GM19035 (cell line): ENCODE measurements around the gene DCTN5.

Experiments
- ATAC-seq: cut with Tn5 transposase; IDR thresholded peaks from one replicate; pipeline ENCODE4 v1.9.1; 2021; ENCODE audit not compliant: unreplicated experiment

DCTN5 gene

DNA sequence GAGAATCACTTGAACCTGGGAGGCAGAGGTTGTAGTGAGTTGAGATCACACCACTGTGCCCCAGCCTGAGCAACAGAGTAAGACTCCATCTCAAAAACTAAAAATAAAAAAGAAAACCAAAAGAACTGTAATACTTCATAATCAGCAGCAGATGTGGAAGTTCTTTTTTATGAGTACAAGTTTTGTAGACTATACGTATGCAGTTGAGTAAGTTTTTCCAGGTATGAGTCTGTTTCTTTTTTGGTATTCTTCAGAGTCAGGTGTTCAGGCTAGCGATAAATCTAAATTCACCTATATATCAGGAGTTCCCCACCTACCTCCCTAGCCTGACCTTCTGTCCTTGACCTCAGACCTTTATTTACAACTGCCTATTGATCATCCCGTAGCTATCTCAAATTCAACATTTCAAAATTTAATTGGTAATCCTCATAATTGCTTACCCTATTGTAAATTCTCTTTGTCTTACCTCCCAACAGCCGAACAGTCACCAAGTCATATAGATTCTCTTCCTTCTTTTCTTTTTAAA, 10.7 kb downstream of the DCTN5 start:
- peak; percentile 53 for ATAC-seq

DNA sequence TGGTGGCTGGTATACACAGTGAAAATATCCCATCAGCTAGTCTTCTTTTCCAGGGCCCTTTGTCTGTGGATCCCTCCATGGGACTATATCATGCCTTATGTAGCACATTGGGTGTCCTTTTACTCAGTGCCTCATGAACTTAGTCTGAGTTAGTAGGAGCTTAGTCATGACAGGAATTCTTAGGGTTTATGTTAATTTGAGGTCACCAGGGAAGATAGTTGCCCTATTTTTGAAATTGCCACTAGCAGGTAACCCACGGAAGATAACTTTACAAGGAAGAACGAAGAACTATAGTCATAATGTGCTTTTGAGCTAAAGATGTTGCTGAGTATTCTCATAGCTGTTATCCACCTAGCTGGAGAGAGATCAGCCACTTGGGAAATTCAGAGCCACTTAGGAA, 22.7 kb downstream of the DCTN5 start:
- ATAC-seq: no peak

- no peak for ATAC-seq
Measured at GRCh38 chr16:23666571-23667354, 25.5 kb downstream of the DCTN5 start.

- ATAC-seq: no peak
Measured at GRCh38 chr16:23667355-23667659, 26.0 kb downstream of the DCTN5 start.

- ATAC-seq: no peak
Measured at GRCh38 chr16:23668225-23668624, 27.0 kb downstream of the DCTN5 start.

DNA sequence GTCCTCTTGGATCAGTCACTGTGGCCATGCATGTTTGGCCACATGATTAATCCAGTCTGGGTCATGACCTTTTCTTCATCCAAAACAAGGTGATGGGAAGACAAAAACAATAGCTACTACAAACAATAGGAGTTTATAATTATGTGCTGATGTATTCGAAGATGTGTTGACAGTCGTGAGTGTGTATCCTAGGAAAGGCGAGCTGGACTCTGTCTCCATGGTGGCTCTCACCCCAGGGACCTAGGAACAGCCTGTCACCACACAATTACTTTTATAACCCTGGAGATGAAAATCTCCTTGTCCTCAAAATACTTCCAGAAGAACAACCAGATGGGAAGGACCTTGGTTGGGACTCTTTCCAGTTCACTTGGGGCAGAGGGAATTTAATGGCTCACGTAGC, 27.6 kb downstream of the DCTN5 start:
- ATAC-seq: no peak

DNA sequence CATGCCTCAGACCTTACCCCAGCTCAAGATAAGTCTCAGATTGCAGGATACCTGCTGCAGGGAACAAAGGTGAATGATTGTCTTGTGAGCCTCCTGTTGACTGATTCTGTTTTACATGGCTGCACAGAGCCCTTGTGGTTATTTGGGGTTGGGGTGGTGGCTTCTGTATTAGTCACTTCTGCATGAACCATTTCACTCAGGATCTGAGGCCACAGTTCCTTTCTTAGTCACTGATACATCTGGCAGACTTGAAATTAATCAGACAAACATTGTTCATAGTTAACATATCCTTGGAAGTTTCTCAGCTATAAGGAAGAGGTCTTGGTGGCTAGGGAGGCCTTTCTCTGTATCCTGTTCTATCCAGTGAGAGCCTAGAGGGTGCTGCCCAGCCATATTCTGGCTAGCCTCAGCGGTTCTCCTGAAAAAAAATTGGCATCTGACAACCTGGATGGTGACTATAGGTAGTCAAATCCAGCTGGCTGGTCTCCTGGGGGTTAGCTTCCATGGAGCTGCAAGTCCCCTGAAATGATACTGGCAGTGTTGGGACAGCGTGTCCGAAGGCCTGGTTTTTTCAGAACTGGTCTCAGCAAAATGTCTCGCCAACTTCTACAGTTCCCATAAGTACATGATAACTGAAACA, 29.0 kb downstream of the DCTN5 start:
- peak; percentile 94 for ATAC-seq

GRCh38 chr16:23673971-23674614, 32.8 kb downstream of the DCTN5 start:
- ATAC-seq: no peak

- no peak for ATAC-seq
Measured at GRCh38 chr16:23676924-23677480, 35.7 kb downstream of the DCTN5 start.

DNA sequence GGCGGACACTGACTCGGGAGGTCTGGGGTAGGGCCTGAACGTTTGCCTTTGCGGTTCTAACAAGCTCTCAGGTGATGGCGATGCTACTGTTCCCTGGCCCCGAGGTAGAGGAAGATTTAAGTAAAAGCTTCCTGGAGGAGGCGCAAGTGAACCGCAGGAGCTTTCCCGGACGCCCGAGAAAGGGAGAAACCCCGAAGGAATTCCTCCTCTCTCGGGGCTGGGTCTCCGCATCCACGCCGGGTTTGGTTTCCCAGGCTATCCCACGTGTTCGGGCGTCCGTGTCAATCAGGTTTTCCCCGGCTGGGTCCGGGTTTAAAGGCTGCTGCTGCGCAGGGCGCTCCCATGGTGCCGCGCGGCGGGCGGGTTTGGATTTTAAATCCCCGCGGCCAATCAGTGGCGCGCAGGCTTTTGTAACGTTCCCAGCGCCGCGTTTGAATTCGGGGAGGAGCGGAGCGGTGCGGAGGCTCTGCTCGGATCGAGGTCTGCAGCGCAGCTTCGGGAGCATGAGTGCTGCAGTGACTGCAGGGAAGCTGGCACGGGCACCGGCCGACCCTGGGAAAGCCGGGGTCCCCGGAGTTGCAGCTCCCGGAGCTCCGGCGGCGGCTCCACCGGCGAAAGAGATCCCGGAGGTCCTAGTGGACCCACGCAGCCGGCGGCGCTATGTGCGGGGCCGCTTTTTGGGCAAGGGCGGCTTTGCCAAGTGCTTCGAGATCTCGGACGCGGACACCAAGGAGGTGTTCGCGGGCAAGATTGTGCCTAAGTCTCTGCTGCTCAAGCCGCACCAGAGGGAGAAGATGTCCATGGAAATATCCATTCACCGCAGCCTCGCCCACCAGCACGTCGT, 37.4 kb downstream of the DCTN5 start, which contains the start of gene PLK1:
TSS of gene PLK1 (plus strand) at position 460 of the 844 bp plus-strand sequence. CDS start at position 504, 44 bp downstream.
- ATAC-seq: peak; percentile 83

GRCh38 chr16:23679274-23679985, 38.2 kb downstream of the DCTN5 start:
- peak; percentile 6 for ATAC-seq

DNA sequence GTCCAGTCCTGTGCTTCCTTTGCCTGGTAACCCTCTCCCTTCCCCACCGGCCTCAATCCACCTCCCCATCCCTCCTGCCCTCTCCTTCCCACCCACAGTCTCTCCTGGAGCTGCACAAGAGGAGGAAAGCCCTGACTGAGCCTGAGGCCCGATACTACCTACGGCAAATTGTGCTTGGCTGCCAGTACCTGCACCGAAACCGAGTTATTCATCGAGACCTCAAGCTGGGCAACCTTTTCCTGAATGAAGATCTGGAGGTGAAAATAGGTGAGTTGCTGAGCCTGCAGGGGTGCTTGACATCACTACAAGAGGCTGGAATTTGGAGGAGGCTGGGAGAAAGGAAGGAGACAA, 38.7 kb downstream of the DCTN5 start:
- ATAC-seq: no peak

DNA sequence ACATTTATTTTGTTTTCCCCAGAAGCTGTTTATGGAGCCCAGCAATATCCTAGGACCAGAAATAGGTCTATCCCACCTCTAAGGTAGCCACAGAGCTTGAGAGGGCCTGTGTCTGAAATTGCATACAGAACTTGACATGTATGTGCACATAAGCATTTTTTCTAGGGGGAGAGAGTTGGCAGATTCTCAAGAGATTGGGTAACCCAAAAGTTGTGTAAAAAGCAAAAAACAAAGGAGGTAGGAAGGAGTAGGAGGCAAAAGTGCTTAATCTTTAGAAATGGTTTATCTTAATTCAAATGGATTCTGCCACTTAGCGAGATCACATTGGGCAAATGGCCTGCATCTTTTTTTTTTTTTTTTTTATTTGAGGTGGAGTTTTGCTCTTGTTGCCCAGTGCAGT, 40.9 kb downstream of the DCTN5 start:
- ATAC-seq: no peak

DNA sequence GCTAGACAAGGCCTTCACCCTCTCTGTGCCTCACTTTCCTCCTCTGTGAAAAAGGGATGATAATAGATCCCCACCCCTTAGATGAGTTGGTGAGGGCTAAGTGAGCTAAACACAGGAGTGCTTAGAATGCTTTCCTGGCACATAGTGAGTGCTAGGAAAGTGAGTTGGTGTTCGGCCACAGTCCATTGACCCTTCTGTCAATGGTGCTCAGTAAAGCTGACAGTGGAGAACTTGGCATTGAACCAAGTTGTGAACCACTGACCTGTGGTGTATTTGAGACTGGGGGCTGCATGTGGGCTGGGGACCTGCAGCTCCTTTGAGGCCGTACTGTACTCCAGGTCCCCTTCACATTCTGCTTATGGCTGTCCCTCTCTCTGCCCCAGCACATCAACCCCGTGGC, 42.2 kb downstream of the DCTN5 start:
- ATAC-seq: no peak

DNA sequence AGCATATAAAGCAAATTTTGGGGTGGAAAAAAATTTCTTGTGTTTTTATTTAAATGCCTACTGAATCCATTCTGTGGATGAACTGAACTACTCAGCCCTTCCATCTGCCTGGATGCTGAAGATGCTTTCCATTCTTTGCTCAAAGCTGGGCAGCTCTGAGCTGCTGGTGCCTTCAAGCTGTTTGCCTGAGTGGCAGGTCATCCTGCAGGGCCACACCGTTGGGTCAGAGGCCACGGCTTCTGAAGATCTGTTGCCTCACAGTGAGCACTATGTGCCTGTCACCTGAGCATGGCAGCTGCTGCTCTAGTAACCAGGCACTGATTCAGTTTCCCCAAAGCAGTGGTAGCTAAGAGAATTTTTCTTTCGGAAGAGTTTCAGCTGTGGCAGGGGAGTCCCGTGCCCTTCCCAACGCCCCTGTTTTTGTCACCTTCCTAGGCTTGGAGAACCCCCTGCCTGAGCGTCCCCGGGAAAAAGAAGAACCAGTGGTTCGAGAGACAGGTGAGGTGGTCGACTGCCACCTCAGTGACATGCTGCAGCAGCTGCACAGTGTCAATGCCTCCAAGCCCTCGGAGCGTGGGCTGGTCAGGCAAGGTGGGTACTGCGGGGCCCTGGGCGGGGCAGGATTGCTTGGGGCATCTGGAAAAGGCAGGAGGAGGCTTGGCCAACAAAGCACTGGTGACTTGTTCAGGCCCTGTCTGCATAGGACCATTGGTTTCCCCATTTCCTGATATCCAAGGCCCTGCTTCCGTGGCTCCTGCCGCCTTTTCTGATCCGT, 46.0 kb downstream of the DCTN5 start:
- no peak for ATAC-seq

- no peak for ATAC-seq
Measured at GRCh38 chr16:23689442-23690187, 48.3 kb downstream of the DCTN5 start.

- ATAC-seq: no peak
Measured at GRCh38 chr16:23690771-23691482, 49.7 kb downstream of the DCTN5 start.
